ENCODE results near the gene C22orf23. TPM values are rescaled to one million over a fixed set of nuclear protein-coding genes. Genes with fewer than 3 reads are reported as not detected.
"Not testable (repeated sequence)": the region's sequence is repeated elsewhere in the genome, so short reads cannot be mapped to it uniquely, and the experiment has no call there.

C22orf23 gene
- total RNA-seq, 2 donors from 2014 or later = not detected

- H3K36me3 ChIP-seq (replicated peaks in 1 of 2; ENCODE audit: insufficient read depth in 1 of 2, low read depth in 2 of 2) = peaks cover 0 to 18% of the 10 kb centered on the region in 2 donors
- no peaks in the 10 kb centered on the region for H3K27me3 ChIP-seq
- H3K4me3 ChIP-seq = no peak overlapping the region
- DNase-seq = no peak
- no peak for ATAC-seq
- H3K9me3 ChIP-seq = no peaks in the 10 kb centered on the region
- H3K4me1 ChIP-seq = peaks cover 18% of the 10 kb centered on the region
- 36 to 45% methylated on average over 4 of the region's 4 CpGs for WGBS, 2 donors
- intact Hi-C loops (cut with DNase I) = loop anchor here (5.0 kb wide), 1 partner anchor 132 kb away; the partner anchor contains the start of gene GALR3
- no peak for TF ChIP-seq POLR2A (IDR thresholded peaks at IDR 0.05)
- TF ChIP-seq, protein P1, sequence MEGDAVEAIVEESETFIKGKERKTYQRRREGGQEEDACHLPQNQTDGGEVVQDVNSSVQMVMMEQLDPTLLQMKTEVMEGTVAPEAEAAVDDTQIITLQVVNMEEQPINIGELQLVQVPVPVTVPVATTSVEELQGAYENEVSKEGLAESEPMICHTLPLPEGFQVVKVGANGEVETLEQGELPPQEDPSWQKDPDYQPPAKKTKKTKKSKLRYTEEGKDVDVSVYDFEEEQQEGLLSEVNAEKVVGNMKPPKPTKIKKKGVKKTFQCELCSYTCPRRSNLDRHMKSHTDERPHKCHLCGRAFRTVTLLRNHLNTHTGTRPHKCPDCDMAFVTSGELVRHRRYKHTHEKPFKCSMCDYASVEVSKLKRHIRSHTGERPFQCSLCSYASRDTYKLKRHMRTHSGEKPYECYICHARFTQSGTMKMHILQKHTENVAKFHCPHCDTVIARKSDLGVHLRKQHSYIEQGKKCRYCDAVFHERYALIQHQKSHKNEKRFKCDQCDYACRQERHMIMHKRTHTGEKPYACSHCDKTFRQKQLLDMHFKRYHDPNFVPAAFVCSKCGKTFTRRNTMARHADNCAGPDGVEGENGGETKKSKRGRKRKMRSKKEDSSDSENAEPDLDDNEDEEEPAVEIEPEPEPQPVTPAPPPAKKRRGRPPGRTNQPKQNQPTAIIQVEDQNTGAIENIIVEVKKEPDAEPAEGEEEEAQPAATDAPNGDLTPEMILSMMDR (IDR thresholded peaks at IDR 0.05) = no peak
- H3K27ac ChIP-seq = no peak overlapping the region
Observed at GRCh38 chr22:37954686-37955085, 1.3 kb upstream of the C22orf23 start.

- Histone ChIP-seq H3K4me1 (peaks cover 18% of the 10 kb centered on the region), H3K9me3 (no peaks in the 10 kb centered on the region), H3K4me3 (peak overlapping the region; percentile 69 to 94), H3K27ac (peak overlapping the region in 3 of 4 donors; percentile 58 to 75 (median 71)), H3K36me3 (replicated peaks in 1 of 2; ENCODE audit: insufficient read depth in 1 of 2, low read depth in 2 of 2) (peaks cover 0 to 9% of the 10 kb centered on the region in 2 donors), H3K27me3 (no peaks in the 10 kb centered on the region)
- intact Hi-C loops (cut with DNase I) = no loop called here
- DNase-seq (peak in 3 of 4 donors; percentile 12 to 23 (median 22)), ATAC-seq (peak; percentile 41)
- TF ChIP-seq, protein P1 (IDR thresholded peaks at IDR 0.05) = no peak
- TF ChIP-seq POLR2A (IDR thresholded peaks at IDR 0.05) = no peak
- 0% methylated on average over 6 to 13 of the region's 13 CpGs for WGBS, 2 donors
Observed at GRCh38 chr22:37953062-37953436, 352 bp downstream of the C22orf23 start.

- H3K27me3 ChIP-seq; H3K36me3 ChIP-seq (replicated peaks in 1 of 2; ENCODE audit: insufficient read depth in 1 of 2, low read depth in 2 of 2); intact Hi-C loops (cut with DNase I); H3K9me3 ChIP-seq: not testable (repeated sequence)
- Histone ChIP-seq H3K4me3 (peak overlapping the region; percentile 69 to 94), H3K27ac (peak overlapping the region in 3 of 4 donors; percentile 58 to 75 (median 71)), H3K4me1 (peaks cover 18% of the 10 kb centered on the region)
- DNase-seq (peak in 2 of 4 donors; percentile 22 to 25), ATAC-seq (peak; percentile 19)
- WGBS, 2 donors = 10 to 16% methylated on average over 3 to 20 of the region's 20 CpGs
Observed at GRCh38 chr22:37952629-37953028, 772 bp downstream of the C22orf23 start.

DNA sequence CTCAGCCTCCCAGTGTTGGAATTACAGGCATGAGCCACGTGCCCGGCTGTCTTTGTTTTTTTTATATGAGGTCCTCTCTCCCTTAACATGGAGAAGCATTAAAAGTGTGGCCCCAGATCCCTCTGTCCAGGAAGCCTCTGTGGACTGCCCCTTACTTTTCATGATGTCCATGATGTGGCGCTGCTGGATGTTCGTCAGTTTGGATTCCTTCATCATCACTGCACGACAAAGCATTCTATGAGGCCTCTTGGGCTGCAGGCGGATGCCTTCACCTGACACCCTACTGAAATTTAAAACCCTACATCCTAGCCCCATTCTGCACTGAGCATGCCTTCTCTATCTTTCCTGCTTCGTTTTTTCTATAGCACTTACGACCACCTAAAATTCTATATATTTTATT lies 2.1 kb downstream of the C22orf23 start:
- TF ChIP-seq POLR2A (IDR thresholded peaks at IDR 0.05) = no peak
- TF ChIP-seq, protein P1 (IDR thresholded peaks at IDR 0.05) = no peak
- WGBS, 2 donors = 59 to 63% methylated on average over 7 to 8 of the region's 8 CpGs
- no peaks in the 10 kb centered on the region for H3K27me3 ChIP-seq
- ATAC-seq = no peak
- H3K27ac ChIP-seq = no peak overlapping the region
- no peaks in the 10 kb centered on the region for H3K9me3 ChIP-seq
- no peaks in the 10 kb centered on the region for H3K36me3 ChIP-seq (replicated peaks in 1 of 2; ENCODE audit: insufficient read depth in 1 of 2, low read depth in 2 of 2)
- intact Hi-C loops (cut with DNase I) = no loop called here
- no peak overlapping the region for H3K4me3 ChIP-seq
- DNase-seq = no peak
- peaks cover 18% of the 10 kb centered on the region for H3K4me1 ChIP-seq

- H3K36me3 ChIP-seq (replicated peaks in 1 of 2; ENCODE audit: insufficient read depth in 1 of 2, low read depth in 2 of 2); H3K4me3 ChIP-seq; H3K27ac ChIP-seq; intact Hi-C loops (cut with DNase I); H3K27me3 ChIP-seq; ATAC-seq; H3K4me1 ChIP-seq; H3K9me3 ChIP-seq; DNase-seq: not testable (repeated sequence)
- WGBS, 2 donors = 94 to 95% methylated on average over 14 of the region's 14 CpGs
Observed at GRCh38 chr22:37947142-37947795, 6.1 kb downstream of the C22orf23 start.

DNA sequence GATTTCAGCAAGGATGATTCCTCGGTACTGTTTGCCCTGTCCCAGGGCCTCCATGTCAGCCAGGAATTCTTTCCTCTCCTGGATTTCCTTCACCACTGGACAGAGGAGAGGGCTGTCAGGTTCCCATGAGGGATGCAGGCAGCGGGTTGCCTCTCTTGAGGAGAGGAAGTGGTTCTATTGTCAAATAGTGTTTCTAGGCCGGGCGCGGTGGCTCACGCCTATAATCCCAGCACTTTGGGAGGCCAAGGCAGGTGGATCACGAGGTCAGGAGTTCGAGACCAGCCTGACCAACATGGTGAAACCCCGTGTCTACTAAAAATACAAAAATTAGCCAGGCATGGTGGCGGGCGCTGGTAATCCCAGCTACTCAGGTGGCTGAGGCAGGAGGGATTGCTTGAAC lies 9.0 kb downstream of the C22orf23 start:
- peaks cover 7 to 12% of the 10 kb centered on the region in 2 donors for H3K36me3 ChIP-seq (replicated peaks in 1 of 2; ENCODE audit: insufficient read depth in 1 of 2, low read depth in 2 of 2)
- WGBS, 2 donors = 91 to 95% methylated on average over 10 to 11 of the region's 11 CpGs
- H3K4me1 ChIP-seq; H3K4me3 ChIP-seq; ATAC-seq; H3K9me3 ChIP-seq; intact Hi-C loops (cut with DNase I); H3K27me3 ChIP-seq; DNase-seq; H3K27ac ChIP-seq: not testable (repeated sequence)

All from body of pancreas (tissue), 4 donors.